ENCODE results near the gene CD3D. TPM values are rescaled to one million over a fixed set of nuclear protein-coding genes. Genes with fewer than 3 reads are reported as not detected.

CD3D gene
- polyA plus RNA-seq, 2 of the 4 experiments (the other 2 are of a cell fraction): not detected

GRCh38 chr11:118321386-118322082 is 21.0 kb downstream of the CD3D start:
- no peak overlapping the region for H3K27ac ChIP-seq
- WGBS (ENCODE audit: missing lambda C conversion rate): 58% methylated on average over 5 of the region's 5 CpGs
- ATAC-seq: no peak
- POLR2A ChIA-PET: no interaction called here
- H3K4me2 ChIP-seq: no peak overlapping the region
- TF ChIP-seq CHD4 (IDR thresholded peaks at IDR 0.05; ENCODE audit: borderline replicate concordance) (no peak), HES2 (IDR thresholded peaks at IDR 0.05) (no peak), MAZ (IDR thresholded peaks at IDR 0.05; ENCODE audit: borderline replicate concordance, low read depth, low read length) (no peak), FOXS1 (CRISPR knock-in tag; IDR thresholded peaks at IDR 0.05) (no peak), CBX8 (IDR thresholded peaks at IDR 0.05) (no peak)
- DNase-seq (ENCODE audit: low read depth in 1 of 2, low spot score in 1 of 2): no peak
- no peak for FAIRE-seq
- H3K4me1 ChIP-seq: no peaks in the 10 kb centered on the region
- CTCF ChIA-PET: no interaction called here
- H3K9me3 ChIP-seq: no peaks in the 10 kb centered on the region
- H3K4me3 ChIP-seq: no peak overlapping the region

GRCh38 chr11:118320515-118320914 is 22.0 kb downstream of the CD3D start:
- WGBS (ENCODE audit: missing lambda C conversion rate): 43% methylated on average over 3 of the region's 3 CpGs
- H3K4me3 ChIP-seq: no peak overlapping the region
- TF ChIP-seq PBX3 (IDR thresholded peaks at IDR 0.05) (no peak), CBX2 (IDR thresholded peaks at IDR 0.05; ENCODE audit: borderline replicate concordance, low read depth) (no peak), REST (IDR thresholded peaks at IDR 0.05) (no peak), HEYL (CRISPR knock-in tag; IDR thresholded peaks at IDR 0.05) (no peak), ESRRA (IDR thresholded peaks at IDR 0.05; ENCODE audit: borderline replicate concordance, low read length) (no peak), ZC3H11A (IDR thresholded peaks at IDR 0.05) (no peak), HDAC2 (IDR thresholded peaks at IDR 0.05) (no peak), CTCF (IDR thresholded peaks at IDR 0.05) (no peak), NFE2L2 (conservative IDR thresholded peaks at IDR 0.05; ENCODE audit: low read length) (no peak), CEBPB (IDR thresholded peaks at IDR 0.05) (no peak), JUN (IDR thresholded peaks at IDR 0.05) (no peak), HOXB13 (CRISPR knock-in tag; IDR thresholded peaks at IDR 0.05; ENCODE audit: low read depth) (no peak), TFCP2L1 (CRISPR knock-in tag; IDR thresholded peaks at IDR 0.05) (no peak), EHF (CRISPR knock-in tag; IDR thresholded peaks at IDR 0.05) (no peak), HES2 (IDR thresholded peaks at IDR 0.05) (no peak), KDM1A (IDR thresholded peaks at IDR 0.05; ENCODE audit: low read depth) (no peak), EP300 (IDR thresholded peaks at IDR 0.05) (no peak), EHMT2 (IDR thresholded peaks at IDR 0.05; ENCODE audit: low read depth) (no peak)
- H3K4me2 ChIP-seq: no peak overlapping the region
- FAIRE-seq (no peak), ATAC-seq (no peak), DNase-seq (ENCODE audit: low read depth in 1 of 2, low spot score in 1 of 2) (no peak)
- H3K4me1 ChIP-seq: peaks cover 1% of the 10 kb centered on the region; the same call in 1 of the 3 replicates
- no peak overlapping the region for H3K27ac ChIP-seq
- POLR2A ChIA-PET: no interaction called here
- CTCF ChIA-PET: no interaction called here
- H3K9me3 ChIP-seq: no peaks in the 10 kb centered on the region
